Astrocyte of the cerebellum (primary cell): ENCODE data around the gene GLP1R.

ENCODE experiments used
- DNase-seq: peaks from one replicate; pipeline ENCODE4 v3.0.0-alpha.2; 2011; ENCODE audit warnings: low read depth
- H3K4me3 ChIP-seq: 2 replicates; pipeline ENCODE4 v1.5.1; 2011; ENCODE audit warnings: mild to moderate bottlenecking, low read depth, low read length, moderate library complexity
- in situ Hi-C: cut with HindIII; loops from 2 replicates; pipeline ENCODE4 v1.10.0; 2017; ENCODE audit warnings: low sequenced_read_pairs
- TF ChIP-seq, protein P1 (sequence below): IDR thresholded peaks from 2 replicates; pipeline ENCODE4 v1.5.1; 2012; ENCODE audit warnings: low read length, low read depth, moderate library complexity, mild to moderate bottlenecking; ENCODE audit errors: missing control alignments

GLP1R gene

DNA sequence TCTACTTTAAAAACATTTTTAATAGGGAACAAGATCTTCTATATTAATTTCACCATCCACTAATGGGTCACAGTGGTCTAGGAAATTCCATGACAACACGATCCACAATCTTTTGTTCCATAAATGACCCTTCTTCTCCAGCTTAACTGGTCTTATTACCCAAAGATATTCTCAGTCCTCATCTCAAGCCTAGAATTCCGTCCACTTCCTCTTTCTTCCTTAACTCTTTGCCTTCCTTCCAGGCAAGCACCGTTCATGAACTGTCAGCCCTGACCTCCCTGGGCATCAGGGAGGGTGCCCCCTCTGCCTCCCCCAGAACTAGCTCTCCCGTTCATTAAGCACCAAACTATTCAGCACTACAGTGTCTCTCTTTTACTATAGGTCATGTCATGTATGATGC lies 58.5 kb downstream of the GLP1R start:
- TF ChIP-seq, protein P1, sequence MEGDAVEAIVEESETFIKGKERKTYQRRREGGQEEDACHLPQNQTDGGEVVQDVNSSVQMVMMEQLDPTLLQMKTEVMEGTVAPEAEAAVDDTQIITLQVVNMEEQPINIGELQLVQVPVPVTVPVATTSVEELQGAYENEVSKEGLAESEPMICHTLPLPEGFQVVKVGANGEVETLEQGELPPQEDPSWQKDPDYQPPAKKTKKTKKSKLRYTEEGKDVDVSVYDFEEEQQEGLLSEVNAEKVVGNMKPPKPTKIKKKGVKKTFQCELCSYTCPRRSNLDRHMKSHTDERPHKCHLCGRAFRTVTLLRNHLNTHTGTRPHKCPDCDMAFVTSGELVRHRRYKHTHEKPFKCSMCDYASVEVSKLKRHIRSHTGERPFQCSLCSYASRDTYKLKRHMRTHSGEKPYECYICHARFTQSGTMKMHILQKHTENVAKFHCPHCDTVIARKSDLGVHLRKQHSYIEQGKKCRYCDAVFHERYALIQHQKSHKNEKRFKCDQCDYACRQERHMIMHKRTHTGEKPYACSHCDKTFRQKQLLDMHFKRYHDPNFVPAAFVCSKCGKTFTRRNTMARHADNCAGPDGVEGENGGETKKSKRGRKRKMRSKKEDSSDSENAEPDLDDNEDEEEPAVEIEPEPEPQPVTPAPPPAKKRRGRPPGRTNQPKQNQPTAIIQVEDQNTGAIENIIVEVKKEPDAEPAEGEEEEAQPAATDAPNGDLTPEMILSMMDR, result no peak
- DNase-seq, result no peak
- H3K4me3 ChIP-seq, result no peak overlapping the region
- in situ Hi-C loops, result no loop called here

DNA sequence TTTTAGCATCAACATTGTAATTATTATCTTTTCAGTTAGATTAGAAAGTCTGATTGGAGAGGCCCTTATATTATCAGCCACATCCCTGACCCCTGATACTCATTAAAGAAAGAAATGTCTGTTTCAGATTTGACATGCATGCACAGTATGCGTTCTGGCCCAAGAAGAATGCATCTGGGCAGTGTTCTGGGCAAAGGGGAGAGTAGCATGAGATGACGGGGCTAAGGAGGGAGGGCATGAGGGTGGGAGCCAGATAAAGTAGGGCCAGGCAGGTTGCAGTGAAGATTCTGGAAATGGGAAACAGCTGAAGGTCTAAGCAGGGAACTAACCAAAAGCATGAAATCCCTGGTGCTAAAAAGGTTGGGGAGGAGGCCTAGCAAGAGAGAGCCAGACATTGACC lies 59.1 kb downstream of the GLP1R start:
- no peak overlapping the region for H3K4me3 ChIP-seq
- DNase-seq, result no peak
- in situ Hi-C loops, result no loop called here
- TF ChIP-seq, protein P1, result no peak

DNA sequence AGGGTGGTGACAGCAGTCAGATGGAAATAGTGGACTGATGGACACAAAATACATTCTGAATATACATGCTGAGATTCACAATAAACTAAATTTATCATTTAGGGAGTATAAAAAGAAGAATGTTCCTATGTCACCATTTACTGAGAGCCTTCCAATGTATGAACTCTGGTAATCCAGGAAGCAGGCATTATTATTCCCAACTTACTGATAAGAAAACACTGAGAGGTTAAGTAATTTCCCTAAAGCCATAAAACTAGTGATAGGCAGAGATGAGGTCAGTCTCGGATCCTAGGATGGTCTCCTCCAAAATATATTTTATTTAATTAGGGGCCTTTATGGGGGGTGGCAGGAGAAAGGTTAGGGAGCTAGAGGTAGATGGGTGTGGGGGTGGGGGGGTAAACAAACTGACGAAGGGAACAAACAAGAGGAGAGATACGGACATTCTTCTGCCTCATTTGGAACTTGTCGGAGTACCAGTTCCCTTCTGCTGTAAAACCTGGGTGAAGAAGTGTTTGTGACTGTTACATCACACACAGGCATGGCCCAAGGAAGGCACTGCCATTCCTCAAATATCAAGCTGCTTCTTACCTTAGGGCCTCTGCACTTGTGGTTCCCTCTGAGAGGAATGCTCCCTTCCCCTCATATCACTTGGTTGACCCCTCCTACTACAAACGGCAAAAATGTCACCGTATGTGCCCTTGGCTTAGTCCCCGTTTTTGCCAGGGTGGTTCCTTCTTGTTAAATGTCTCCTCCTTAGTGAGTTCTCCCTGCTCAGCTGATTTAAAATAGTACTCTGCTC lies 59.7 kb downstream of the GLP1R start:
- TF ChIP-seq, protein P1, result no peak
- in situ Hi-C loops, result no loop called here
- no peak overlapping the region for H3K4me3 ChIP-seq
- DNase-seq, result no peak

DNA sequence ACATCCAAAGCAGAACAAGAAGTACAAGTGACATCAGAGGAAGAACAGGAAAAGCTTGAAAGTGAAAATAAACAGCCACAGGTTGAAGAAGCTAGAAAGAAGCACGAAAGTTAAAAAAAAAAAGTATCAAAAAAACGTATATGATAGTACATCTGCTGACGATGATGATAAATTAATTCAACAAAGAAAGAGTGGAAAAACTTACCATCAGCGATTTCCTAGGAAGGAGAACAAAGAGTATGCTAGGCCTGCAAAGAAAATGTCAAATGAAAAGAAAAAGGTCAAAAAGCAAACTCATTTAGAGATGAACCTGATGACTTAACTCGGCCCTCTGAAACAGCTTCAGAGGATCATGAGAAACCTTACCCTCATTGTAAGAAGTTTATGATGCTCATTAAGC lies 62.7 kb downstream of the GLP1R start:
- in situ Hi-C loops, result loop anchor here (5.0 kb wide), 1 partner anchor 71 kb away; no protein-coding TSS in a partner anchor
- TF ChIP-seq, protein P1, result no peak
- DNase-seq, result no peak
- H3K4me3 ChIP-seq, result no peak overlapping the region

DNA sequence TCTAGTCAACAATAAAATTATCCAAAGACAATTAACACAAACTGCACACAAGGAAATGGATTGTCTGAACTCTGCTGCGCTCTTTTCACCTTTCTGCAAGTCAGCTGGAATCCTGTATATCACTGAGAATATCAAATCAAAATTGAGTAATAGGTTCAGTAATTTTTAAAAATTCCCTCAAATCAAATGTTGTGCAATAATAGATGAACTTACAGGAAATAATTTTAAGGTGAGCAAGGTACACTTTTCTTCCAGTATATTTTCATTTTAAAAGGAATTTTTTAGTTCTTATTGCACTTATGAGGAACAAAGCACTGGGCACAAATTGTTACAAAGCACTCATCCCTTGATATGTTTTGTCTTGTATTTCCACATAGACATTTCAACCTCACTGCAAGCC lies 65.2 kb downstream of the GLP1R start:
- DNase-seq, result no peak
- H3K4me3 ChIP-seq, result peak overlapping the region; percentile 78
- in situ Hi-C loops, result loop anchor here (5.0 kb wide), 1 partner anchor 69 kb away; no protein-coding TSS in a partner anchor
- TF ChIP-seq, protein P1, result no peak

DNA sequence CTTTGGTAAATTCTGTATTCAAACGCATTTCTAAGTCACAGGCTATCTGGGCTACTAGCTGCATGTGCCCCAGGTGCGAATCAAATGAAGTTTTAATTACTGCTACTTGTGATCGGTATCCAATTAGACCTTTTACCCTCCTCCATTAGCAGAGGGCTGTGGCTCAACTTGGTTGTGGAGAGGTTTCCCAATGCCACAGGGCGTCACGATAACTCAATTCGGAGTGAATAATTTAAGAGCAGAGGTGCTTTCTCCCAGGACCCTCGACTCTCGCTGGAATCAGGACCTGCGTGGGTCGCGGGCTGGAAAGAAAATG lies 65.8 kb downstream of the GLP1R start:
- TF ChIP-seq, protein P1, result no peak
- no peak for DNase-seq
- H3K4me3 ChIP-seq, result peak overlapping the region; percentile 78
- in situ Hi-C loops, result loop anchor here (5.0 kb wide), 1 partner anchor 68 kb away; no protein-coding TSS in a partner anchor
